Nephron progenitor cell (in vitro differentiated cells): ENCODE measurements around the gene ABCB8.

ENCODE experiments used
- DNase-seq: peaks from one replicate; pipeline ENCODE4 v3.0.0; 2021
- H3K27ac Mint-ChIP-seq: 2 replicates; pipeline ENCODE4 v1.8.0; 2021; ENCODE audit warnings: mild to moderate bottlenecking, moderate library complexity, mixed read lengths
- H3K27me3 Mint-ChIP-seq: 2 replicates; pipeline ENCODE4 v1.8.0; 2021; ENCODE audit warnings: mild to moderate bottlenecking, low read depth, mixed read lengths; ENCODE audit not compliant: poor library complexity
- H3K36me3 Mint-ChIP-seq: 2 replicates; pipeline ENCODE4 v1.8.0; 2021; ENCODE audit warnings: low read depth, mixed read lengths
- H3K4me1 Mint-ChIP-seq: 2 replicates; pipeline ENCODE4 v1.8.0; 2021; ENCODE audit warnings: mixed read lengths
- H3K4me3 Mint-ChIP-seq: 2 replicates; pipeline ENCODE4 v1.8.0; 2021; ENCODE audit warnings: mild to moderate bottlenecking, moderate library complexity, mixed read lengths
- H3K9me3 Mint-ChIP-seq: 2 replicates; pipeline ENCODE4 v1.8.0; 2021; ENCODE audit warnings: mild to moderate bottlenecking, moderate library complexity, mixed read lengths
- TF ChIP-seq, protein P1 (sequence below): fragments of 200-600 bp; sonication (generic); IDR thresholded peaks from 2 replicates; pipeline ENCODE4 v1.5.0; 2021; ENCODE audit warnings: antibody characterized with exemption

The ABCB8 gene

DNA sequence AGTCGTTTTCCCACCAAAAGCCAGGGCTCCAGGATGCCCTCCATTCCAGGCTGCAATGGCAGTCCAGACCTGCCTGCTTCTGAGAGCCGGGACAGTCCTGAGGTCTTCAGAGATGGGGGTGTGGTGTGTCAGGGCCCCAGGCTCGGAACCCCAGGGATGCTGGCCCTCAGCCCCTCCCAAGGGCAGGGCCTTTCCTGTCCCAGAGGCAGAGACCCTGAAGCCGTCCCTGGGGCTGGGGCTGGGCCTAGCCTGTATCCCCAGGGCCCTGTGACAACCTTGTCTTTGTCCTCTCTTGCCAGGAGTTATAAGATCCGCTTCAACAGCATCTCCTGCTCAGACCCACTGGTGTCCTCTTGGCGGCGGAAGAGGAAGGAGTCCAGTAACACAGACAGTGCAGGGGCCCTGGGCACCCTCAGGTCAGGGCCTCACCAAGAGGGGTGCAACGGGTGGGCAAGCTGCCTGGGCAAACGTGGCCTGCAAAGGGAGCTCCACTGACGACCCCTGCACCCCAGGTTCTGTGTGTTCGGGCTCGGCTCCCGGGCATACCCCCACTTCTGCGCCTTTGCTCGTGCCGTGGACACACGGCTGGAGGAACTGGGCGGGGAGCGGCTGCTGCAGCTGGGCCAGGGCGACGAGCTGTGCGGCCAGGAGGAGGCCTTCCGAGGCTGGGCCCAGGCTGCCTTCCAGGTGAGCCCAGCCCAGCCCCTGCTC is 21.5 kb upstream of the ABCB8 start:
- Mint-ChIP-seq H3K4me1 (peaks cover 44% of the 10 kb centered on the region), H3K9me3 (no peaks in the 10 kb centered on the region), H3K36me3 (no peaks in the 10 kb centered on the region), H3K27ac (no peak overlapping the region), H3K4me3 (no peak overlapping the region), H3K27me3 (peaks cover 10% of the 10 kb centered on the region)
- DNase-seq, result no peak
- TF ChIP-seq, protein P1, sequence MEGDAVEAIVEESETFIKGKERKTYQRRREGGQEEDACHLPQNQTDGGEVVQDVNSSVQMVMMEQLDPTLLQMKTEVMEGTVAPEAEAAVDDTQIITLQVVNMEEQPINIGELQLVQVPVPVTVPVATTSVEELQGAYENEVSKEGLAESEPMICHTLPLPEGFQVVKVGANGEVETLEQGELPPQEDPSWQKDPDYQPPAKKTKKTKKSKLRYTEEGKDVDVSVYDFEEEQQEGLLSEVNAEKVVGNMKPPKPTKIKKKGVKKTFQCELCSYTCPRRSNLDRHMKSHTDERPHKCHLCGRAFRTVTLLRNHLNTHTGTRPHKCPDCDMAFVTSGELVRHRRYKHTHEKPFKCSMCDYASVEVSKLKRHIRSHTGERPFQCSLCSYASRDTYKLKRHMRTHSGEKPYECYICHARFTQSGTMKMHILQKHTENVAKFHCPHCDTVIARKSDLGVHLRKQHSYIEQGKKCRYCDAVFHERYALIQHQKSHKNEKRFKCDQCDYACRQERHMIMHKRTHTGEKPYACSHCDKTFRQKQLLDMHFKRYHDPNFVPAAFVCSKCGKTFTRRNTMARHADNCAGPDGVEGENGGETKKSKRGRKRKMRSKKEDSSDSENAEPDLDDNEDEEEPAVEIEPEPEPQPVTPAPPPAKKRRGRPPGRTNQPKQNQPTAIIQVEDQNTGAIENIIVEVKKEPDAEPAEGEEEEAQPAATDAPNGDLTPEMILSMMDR, result no peak

DNA sequence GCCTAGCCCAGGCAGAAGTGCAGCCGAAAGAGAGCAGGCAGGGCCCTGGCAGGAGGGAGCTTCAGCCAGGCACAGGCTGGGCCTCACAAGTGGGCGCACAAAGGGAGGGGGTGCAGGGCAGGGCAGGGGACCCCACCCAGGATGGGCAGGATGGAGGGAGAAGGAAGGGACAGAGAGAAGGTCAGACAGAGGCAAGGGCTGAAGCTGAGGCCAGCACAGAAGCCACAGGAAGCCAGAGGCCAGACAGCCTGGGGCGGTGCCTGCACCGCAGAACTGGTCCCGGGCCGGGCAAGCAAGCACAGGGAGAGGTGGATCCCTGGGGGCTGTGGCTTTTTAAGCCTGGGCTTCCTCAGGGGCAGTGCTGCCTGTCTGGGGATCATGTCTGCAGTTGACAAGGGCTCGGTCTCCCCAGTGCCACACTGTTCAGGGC is 20.8 kb upstream of the ABCB8 start:
- H3K4me1 Mint-ChIP-seq, result peaks cover 51% of the 10 kb centered on the region
- H3K36me3 Mint-ChIP-seq, result no peaks in the 10 kb centered on the region
- no peaks in the 10 kb centered on the region for H3K9me3 Mint-ChIP-seq

DNA sequence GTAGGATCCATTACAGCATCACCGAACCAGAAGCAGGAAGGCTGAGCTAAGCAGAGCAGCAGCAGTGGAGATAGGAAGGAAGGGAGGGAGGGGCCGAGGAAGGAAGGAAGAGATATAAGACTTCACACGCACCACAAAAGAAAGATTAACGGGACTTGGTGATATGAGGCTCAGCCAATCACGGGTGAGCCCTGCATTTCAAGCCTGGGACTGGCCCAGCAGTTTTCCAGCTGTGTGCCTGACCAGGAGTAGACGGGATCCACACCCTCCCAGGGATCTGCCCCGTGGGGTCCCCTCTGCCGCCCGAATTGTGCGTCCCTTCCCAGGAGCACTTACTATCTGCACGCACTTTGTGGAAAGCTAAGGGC is 20.1 kb upstream of the ABCB8 start:
- no peak overlapping the region for H3K27ac Mint-ChIP-seq
- no peaks in the 10 kb centered on the region for H3K36me3 Mint-ChIP-seq
- no peaks in the 10 kb centered on the region for H3K9me3 Mint-ChIP-seq
- peaks cover 15% of the 10 kb centered on the region for H3K27me3 Mint-ChIP-seq
- TF ChIP-seq, protein P1, result no peak
- no peak overlapping the region for H3K4me3 Mint-ChIP-seq
- no peak for DNase-seq
- peaks cover 57% of the 10 kb centered on the region for H3K4me1 Mint-ChIP-seq

More for the DNA sequence above, 20.8 kb upstream of the ABCB8 start:
- TF ChIP-seq, protein P1, result no peak
- peak overlapping the region; percentile 87 for H3K27ac Mint-ChIP-seq
- no peak overlapping the region for H3K4me3 Mint-ChIP-seq
- H3K27me3 Mint-ChIP-seq, result peaks cover 15% of the 10 kb centered on the region
- no peak for DNase-seq

DNA sequence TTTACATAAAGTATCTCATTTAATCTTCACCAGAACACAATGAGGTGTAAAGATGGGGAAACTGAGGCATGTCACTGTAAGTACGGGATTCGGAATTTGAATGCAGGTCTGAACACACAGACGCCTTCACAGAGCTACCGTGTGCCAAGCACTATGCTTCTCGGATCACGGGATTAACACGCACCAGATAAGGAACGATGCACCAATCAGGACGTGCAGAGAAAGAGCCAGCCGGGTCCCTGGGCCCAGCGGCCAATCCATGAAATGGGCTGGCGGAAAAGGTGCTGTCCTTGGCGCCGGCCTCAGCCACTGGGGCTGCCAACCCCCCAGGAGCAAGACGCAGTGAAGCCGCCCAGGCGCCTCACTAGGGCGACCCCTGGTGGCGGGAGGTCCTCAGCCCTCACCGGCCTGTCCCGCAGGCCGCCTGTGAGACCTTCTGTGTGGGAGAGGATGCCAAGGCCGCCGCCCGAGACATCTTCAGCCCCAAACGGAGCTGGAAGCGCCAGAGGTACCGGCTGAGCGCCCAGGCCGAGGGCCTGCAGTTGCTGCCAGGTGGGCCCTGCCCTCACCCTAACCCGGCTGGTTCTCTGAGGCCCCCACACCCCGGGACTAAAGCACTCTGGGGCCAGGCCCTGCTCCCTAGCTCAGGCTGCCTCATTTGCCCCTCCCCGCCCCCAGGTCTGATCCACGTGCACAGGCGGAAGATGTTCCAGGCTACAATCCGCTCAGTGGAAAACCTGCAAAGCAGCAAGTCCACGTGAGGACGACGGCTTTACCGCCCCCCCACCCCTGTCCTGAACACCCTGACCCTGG is 19.5 kb upstream of the ABCB8 start:
- Mint-ChIP-seq H3K27ac (no peak overlapping the region), H3K4me3 (peak overlapping the region; percentile 60)

DNA sequence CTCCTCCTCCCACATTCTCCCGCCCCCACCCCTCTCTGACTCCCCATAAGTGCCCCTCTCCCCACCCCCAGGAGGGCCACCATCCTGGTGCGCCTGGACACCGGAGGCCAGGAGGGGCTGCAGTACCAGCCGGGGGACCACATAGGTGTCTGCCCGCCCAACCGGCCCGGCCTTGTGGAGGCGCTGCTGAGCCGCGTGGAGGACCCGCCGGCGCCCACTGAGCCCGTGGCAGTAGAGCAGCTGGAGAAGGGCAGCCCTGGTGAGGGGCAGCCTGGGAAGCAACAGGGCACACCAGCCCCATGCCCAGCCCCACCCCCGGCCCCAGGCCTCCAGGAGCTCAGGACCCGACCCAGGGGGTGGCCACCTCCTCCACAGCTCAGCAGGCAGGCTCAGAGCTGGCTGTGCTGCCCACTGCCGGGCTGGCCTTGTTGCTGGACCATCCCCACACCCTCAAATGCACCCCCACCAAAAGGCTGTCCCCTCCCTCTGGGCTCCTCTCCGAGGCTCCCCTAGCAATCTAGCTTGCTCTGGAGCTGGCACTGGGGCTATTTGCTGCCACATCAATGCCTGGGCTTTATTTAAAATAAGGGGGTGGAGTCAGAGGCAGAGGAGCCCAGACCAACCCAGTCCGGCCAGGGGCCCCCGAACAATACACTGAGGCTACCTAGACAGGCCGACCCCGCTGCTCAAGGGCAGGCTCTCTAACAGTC is 18.8 kb upstream of the ABCB8 start:
- H3K27ac Mint-ChIP-seq, result no peak overlapping the region
- TF ChIP-seq, protein P1, result no peak
- no peak for DNase-seq
- H3K27me3 Mint-ChIP-seq, result peaks cover 15% of the 10 kb centered on the region
- no peak overlapping the region for H3K4me3 Mint-ChIP-seq
- H3K36me3 Mint-ChIP-seq, result peaks cover 4% of the 10 kb centered on the region
- H3K9me3 Mint-ChIP-seq, result no peaks in the 10 kb centered on the region
- H3K4me1 Mint-ChIP-seq, result peaks cover 64% of the 10 kb centered on the region

More for the DNA sequence above, 19.5 kb upstream of the ABCB8 start:
- TF ChIP-seq, protein P1, result peak; percentile 74
- Mint-ChIP-seq H3K27me3 (peaks cover 15% of the 10 kb centered on the region), H3K36me3 (no peaks in the 10 kb centered on the region), H3K9me3 (no peaks in the 10 kb centered on the region), H3K4me1 (peaks cover 57% of the 10 kb centered on the region)
- peak; percentile 77 for DNase-seq
